CD4-positive, alpha-beta T cell (primary cell): ENCODE results near the gene PLXDC2. TPM values are rescaled to one million over a fixed set of nuclear protein-coding genes. Genes with fewer than 3 reads are reported as not detected.

Source experiments
- ATAC-seq: fragments of 200-7000 bp; cut with Tn5 transposase; one replicate; pipeline ENCODE4 v1.10.0; 2022; ENCODE audit warnings: mild to moderate bottlenecking; ENCODE audit not compliant: poor library complexity
- CTCF ChIA-PET: fragments of 350-600 bp; sonication (Branson Sonifier 250); formaldehyde crosslinking; loops from one replicate; lab custom pipeline; 2021; ENCODE audit warnings: antibody characterized with exemption, inconsistent platforms; lab: Charles Lee
- POLR2A ChIA-PET: fragments of 350-600 bp; sonication (Branson Sonifier 250); formaldehyde crosslinking; loops from one replicate; lab custom pipeline; 2021; ENCODE audit warnings: antibody characterized with exemption, inconsistent platforms; lab: Charles Lee
- DNase-seq, 14 experiments: peaks; one replicate each; pipeline ENCODE4 v3.0.0-alpha.2; 2013 to 2020; ENCODE audit warnings: mixed read lengths in 2 of 14
- H3K27ac ChIP-seq, 2 donors: one replicate each; pipeline versions ENCODE4 v1.5.1 to v1.7.0; 2013; ENCODE audit warnings: low read length in 2 of 2, low read depth in 1 of 2, mild to moderate bottlenecking in 1 of 2
- H3K27me3 ChIP-seq, 2 experiments: 1 replicate in 1 of 2; 2 replicates in 1 of 2; pipeline versions ENCODE4 v1.6.1 to v1.7.0; 2013; ENCODE audit warnings: low read length in 2 of 2, control low read depth in 1 of 2, mild to moderate bottlenecking in 1 of 2, moderate library complexity in 1 of 2; ENCODE audit not compliant: insufficient read depth in 2 of 2, control insufficient read depth in 1 of 2
- H3K36me3 ChIP-seq: one replicate; pipeline ENCODE4 v1.6.1; 2013; ENCODE audit warnings: low read length, control low read depth; ENCODE audit not compliant: insufficient read depth
- H3K4me1 ChIP-seq: one replicate; pipeline ENCODE4 v1.6.1; 2013; ENCODE audit warnings: low read length, control low read depth; ENCODE audit not compliant: insufficient read depth
- H3K4me3 ChIP-seq: one replicate; pipeline ENCODE4 v1.5.1; 2013; ENCODE audit warnings: mild to moderate bottlenecking, low read length, moderate library complexity
- H3K9me3 ChIP-seq, 2 experiments: 1 replicate in 1 of 2; 2 replicates in 1 of 2; pipeline versions ENCODE4 v1.6.1 to v1.7.0; 2013; ENCODE audit warnings: low read length in 2 of 2, mild to moderate bottlenecking in 2 of 2, control low read depth in 1 of 2, moderate library complexity in 1 of 2; ENCODE audit not compliant: control insufficient read depth in 1 of 2, insufficient read depth in 1 of 2
- H3K27ac Mint-ChIP-seq: one replicate; pipeline ENCODE4 v1.8.0; 2020; ENCODE audit warnings: mixed read lengths
- H3K27me3 Mint-ChIP-seq: one replicate; pipeline ENCODE4 v1.8.0; 2021; ENCODE audit warnings: mixed read lengths
- H3K36me3 Mint-ChIP-seq: one replicate; pipeline ENCODE4 v1.8.0; 2021; ENCODE audit warnings: low read depth, mixed read lengths
- H3K4me1 Mint-ChIP-seq: one replicate; pipeline ENCODE4 v1.8.0; 2021; ENCODE audit warnings: low read depth, mixed read lengths
- H3K4me3 Mint-ChIP-seq: one replicate; pipeline ENCODE4 v1.8.0; 2020; ENCODE audit warnings: mild to moderate bottlenecking, mixed read lengths
- H3K9me3 Mint-ChIP-seq: one replicate; pipeline ENCODE4 v1.8.0; 2020; ENCODE audit warnings: mixed read lengths
- intact Hi-C, 2 experiments: fragments of 100-400 bp; cut with DNase I in 1 of 2; cut with micrococcal nuclease in 1 of 2; formaldehyde crosslinking; loops; one replicate each; pipeline versions ENCODE4 v1.15.1 to v1.9.0; 2023 to 2025; cut with DNase I, micrococcal nuclease
- total RNA-seq, 174 experiments: library from RNA in 2 of 174; stranded (reverse) in 2 of 174; gene quantifications; one replicate each; pipeline ENCODE4 v1.2.3 and lab custom pipeline; 2021 to 2026
- TF ChIP-seq, protein P1 (sequence below): fragments of 200-600 bp; IDR thresholded peaks from one replicate; pipeline ENCODE4 v1.8.0; 2022; ENCODE audit warnings: antibody characterized with exemption, mild to moderate bottlenecking

PLXDC2 gene
- total RNA-seq, 2 experiments from 2014 or later, result 0.41 to 0.61 TPM

- Histone ChIP-seq H3K4me1 (no peaks in the 10 kb centered on the region), H3K27me3 (no peaks in the 10 kb centered on the region), H3K4me3 (no peak overlapping the region), H3K9me3 (no peaks in the 10 kb centered on the region), H3K27ac (no peak overlapping the region), H3K36me3 (no peaks in the 10 kb centered on the region)
- H3K4me1 Mint-ChIP-seq, result no peaks in the 10 kb centered on the region
- ATAC-seq (no peak), DNase-seq (no peak)
- no peaks in the 10 kb centered on the region for H3K36me3 Mint-ChIP-seq
- no peak overlapping the region for H3K27ac Mint-ChIP-seq
- peaks cover 3% of the 10 kb centered on the region for H3K9me3 Mint-ChIP-seq
- H3K27me3 Mint-ChIP-seq, result no peaks in the 10 kb centered on the region
- POLR2A ChIA-PET, result no interaction called here
- no peak overlapping the region for H3K4me3 Mint-ChIP-seq
- intact Hi-C loops, result no loop called here
- CTCF ChIA-PET, result no interaction called here
- TF ChIP-seq, protein P1, sequence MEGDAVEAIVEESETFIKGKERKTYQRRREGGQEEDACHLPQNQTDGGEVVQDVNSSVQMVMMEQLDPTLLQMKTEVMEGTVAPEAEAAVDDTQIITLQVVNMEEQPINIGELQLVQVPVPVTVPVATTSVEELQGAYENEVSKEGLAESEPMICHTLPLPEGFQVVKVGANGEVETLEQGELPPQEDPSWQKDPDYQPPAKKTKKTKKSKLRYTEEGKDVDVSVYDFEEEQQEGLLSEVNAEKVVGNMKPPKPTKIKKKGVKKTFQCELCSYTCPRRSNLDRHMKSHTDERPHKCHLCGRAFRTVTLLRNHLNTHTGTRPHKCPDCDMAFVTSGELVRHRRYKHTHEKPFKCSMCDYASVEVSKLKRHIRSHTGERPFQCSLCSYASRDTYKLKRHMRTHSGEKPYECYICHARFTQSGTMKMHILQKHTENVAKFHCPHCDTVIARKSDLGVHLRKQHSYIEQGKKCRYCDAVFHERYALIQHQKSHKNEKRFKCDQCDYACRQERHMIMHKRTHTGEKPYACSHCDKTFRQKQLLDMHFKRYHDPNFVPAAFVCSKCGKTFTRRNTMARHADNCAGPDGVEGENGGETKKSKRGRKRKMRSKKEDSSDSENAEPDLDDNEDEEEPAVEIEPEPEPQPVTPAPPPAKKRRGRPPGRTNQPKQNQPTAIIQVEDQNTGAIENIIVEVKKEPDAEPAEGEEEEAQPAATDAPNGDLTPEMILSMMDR, result no peak
Observed at GRCh38 chr10:20117471-20117870, 301.2 kb downstream of the PLXDC2 start.

- Mint-ChIP-seq H3K4me3 (no peak overlapping the region), H3K9me3 (peaks cover 5% of the 10 kb centered on the region), H3K27ac (no peak overlapping the region), H3K36me3 (no peaks in the 10 kb centered on the region), H3K27me3 (no peaks in the 10 kb centered on the region), H3K4me1 (no peaks in the 10 kb centered on the region)
- CTCF ChIA-PET, result no interaction called here
- intact Hi-C loops, result no loop called here
- POLR2A ChIA-PET, result no interaction called here
- no peaks in the 10 kb centered on the region for H3K36me3 ChIP-seq
- no peak for DNase-seq
- no peak overlapping the region for H3K4me3 ChIP-seq
- H3K27me3 ChIP-seq, result no peaks in the 10 kb centered on the region
- H3K4me1 ChIP-seq, result no peaks in the 10 kb centered on the region
- no peak overlapping the region for H3K27ac ChIP-seq
- TF ChIP-seq, protein P1, result no peak
- H3K9me3 ChIP-seq, result no peaks in the 10 kb centered on the region
- no peak for ATAC-seq
Observed at GRCh38 chr10:20118119-20118518, 301.9 kb downstream of the PLXDC2 start.

DNA sequence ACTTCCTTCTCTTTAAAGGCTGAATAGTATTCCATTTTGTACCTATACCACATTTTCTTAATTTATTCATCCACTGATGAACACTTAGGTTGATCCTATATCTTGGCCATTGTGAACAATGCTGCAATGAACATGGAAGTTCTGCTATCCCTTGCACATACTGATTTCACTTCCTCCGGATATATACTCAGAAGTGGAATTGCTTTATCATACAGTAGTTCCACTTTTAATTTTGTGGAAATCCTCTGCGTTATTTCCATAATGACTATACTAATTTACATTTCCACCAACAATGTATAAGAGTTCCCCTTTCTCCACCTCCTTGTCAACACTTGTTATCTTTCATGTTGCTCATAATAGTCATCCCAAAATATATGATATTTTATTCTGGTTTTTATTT lies 312.6 kb downstream of the PLXDC2 start:
- H3K4me1 Mint-ChIP-seq, result no peaks in the 10 kb centered on the region
- H3K36me3 Mint-ChIP-seq, result no peaks in the 10 kb centered on the region
- no peak overlapping the region for H3K4me3 Mint-ChIP-seq
- intact Hi-C loops, result no loop called here
- no peak overlapping the region for H3K27ac Mint-ChIP-seq
- Histone ChIP-seq H3K4me3 (no peak overlapping the region), H3K27ac (no peak overlapping the region), H3K27me3 (no peaks in the 10 kb centered on the region), H3K4me1 (no peaks in the 10 kb centered on the region), H3K36me3 (no peaks in the 10 kb centered on the region), H3K9me3 (peaks cover 0 to 6% of the 10 kb centered on the region in 2 experiments)
- ChIA-PET CTCF (no interaction called here), POLR2A (no interaction called here)
- no peaks in the 10 kb centered on the region for H3K27me3 Mint-ChIP-seq
- peaks cover 15% of the 10 kb centered on the region for H3K9me3 Mint-ChIP-seq
- peak in 3 of 14 experiments; percentile 13 to 44 (median 37) for DNase-seq
- ATAC-seq, result no peak
- TF ChIP-seq, protein P1, result no peak
